Lung (tissue), 12 donors: Measurements from ENCODE around the gene GPX4. TPM values are rescaled to one million over a fixed set of nuclear protein-coding genes. Genes with fewer than 3 reads are reported as not detected.

Experiments
- ATAC-seq: fragments of 200-7000 bp; cut with Tn5 transposase; one replicate; pipeline ENCODE4 v1.9.1; 2020; ENCODE audit warnings: moderate number of reproducible peaks; ENCODE audit not compliant: insufficient read depth, low FRiP score
- DNase-seq, 3 donors: peaks; one replicate each; pipeline ENCODE4 v3.0.0-alpha.2; 2013 to 2017
- H3K27ac ChIP-seq, 2 donors: one replicate each; pipeline ENCODE4 v1.5.1; 2013; ENCODE audit warnings: mild to moderate bottlenecking in 2 of 2, moderate library complexity in 2 of 2, control low read depth in 1 of 2, inconsistent platforms in 1 of 2, low read depth in 1 of 2, low read length in 1 of 2
- H3K27me3 ChIP-seq, 3 donors: one replicate each; pipeline ENCODE4 v1.5.1; 2013; ENCODE audit warnings: low read length in 2 of 3; ENCODE audit not compliant: control insufficient read depth in 3 of 3, insufficient read depth in 3 of 3
- H3K36me3 ChIP-seq, 4 donors: one replicate each; pipeline ENCODE4 v1.5.1; 2013; ENCODE audit warnings: low read length in 4 of 4, mild to moderate bottlenecking in 1 of 4, moderate library complexity in 1 of 4; ENCODE audit not compliant: control insufficient read depth in 4 of 4, insufficient read depth in 4 of 4
- H3K4me1 ChIP-seq, 5 donors: one replicate each; pipeline ENCODE4 v1.5.1; 2013; ENCODE audit warnings: low read length in 5 of 5, mild to moderate bottlenecking in 2 of 5, moderate library complexity in 1 of 5; ENCODE audit not compliant: control insufficient read depth in 5 of 5, insufficient read depth in 5 of 5
- H3K4me3 ChIP-seq: one replicate; pipeline ENCODE4 v1.5.1; 2013; ENCODE audit warnings: mild to moderate bottlenecking, control low read depth, moderate library complexity
- H3K9ac ChIP-seq, 2 donors: one replicate each; pipeline ENCODE4 v1.5.1; 2013; ENCODE audit warnings: low read length in 2 of 2, control low read depth in 1 of 2; ENCODE audit not compliant: insufficient read depth in 1 of 2
- H3K9me3 ChIP-seq, 4 donors: one replicate each; pipeline ENCODE4 v1.5.1; 2013; ENCODE audit warnings: low read length in 3 of 4, mild to moderate bottlenecking in 1 of 4, moderate library complexity in 1 of 4; ENCODE audit not compliant: control insufficient read depth in 4 of 4, insufficient read depth in 3 of 4
- WGBS, 2 donors: extraction: QIAGEN DNeasy Blood & Tissue Kit; methylation state at CpG; one replicate each; pipeline ENCODE4 v1.1.7; 2013; 5-methylcytosine and 5-hydroxymethylcytosine counted together
- polyA plus RNA-seq, 2 donors: library from polyadenylated mRNA; stranded (reverse); fragments of 200-250 nt; gene quantifications; one replicate each; pipeline ENCODE4 v1.2.1, GENCODE V29; 2013
- total RNA-seq, 2 donors: library from RNA; depleted of rRNA in 1 of 2; stranded (reverse); fragments of >200 nt in 1 of 2; gene quantifications; one replicate each; pipeline ENCODE4 v1.2.1, GENCODE V29; 2014 to 2021
- TF ChIP-seq, protein P1 (sequence below): IDR thresholded peaks from 2 replicates; pipeline ENCODE4 v1.5.1; 2012; ENCODE audit warnings: mild to moderate bottlenecking; ENCODE audit errors: control extremely low read depth, extremely low read depth
- donor health status: control.
- donor health status: control.
- donor health status: Bipolar disorder and iron deficiency.
- donor health status: healthy.
- donor health status: DM: yes; HTN: yes; CAD: no.

GPX4 gene
- total and polyA plus RNA-seq, 4 donors: 91.6 to 1,031 (median 466) TPM

DNA sequence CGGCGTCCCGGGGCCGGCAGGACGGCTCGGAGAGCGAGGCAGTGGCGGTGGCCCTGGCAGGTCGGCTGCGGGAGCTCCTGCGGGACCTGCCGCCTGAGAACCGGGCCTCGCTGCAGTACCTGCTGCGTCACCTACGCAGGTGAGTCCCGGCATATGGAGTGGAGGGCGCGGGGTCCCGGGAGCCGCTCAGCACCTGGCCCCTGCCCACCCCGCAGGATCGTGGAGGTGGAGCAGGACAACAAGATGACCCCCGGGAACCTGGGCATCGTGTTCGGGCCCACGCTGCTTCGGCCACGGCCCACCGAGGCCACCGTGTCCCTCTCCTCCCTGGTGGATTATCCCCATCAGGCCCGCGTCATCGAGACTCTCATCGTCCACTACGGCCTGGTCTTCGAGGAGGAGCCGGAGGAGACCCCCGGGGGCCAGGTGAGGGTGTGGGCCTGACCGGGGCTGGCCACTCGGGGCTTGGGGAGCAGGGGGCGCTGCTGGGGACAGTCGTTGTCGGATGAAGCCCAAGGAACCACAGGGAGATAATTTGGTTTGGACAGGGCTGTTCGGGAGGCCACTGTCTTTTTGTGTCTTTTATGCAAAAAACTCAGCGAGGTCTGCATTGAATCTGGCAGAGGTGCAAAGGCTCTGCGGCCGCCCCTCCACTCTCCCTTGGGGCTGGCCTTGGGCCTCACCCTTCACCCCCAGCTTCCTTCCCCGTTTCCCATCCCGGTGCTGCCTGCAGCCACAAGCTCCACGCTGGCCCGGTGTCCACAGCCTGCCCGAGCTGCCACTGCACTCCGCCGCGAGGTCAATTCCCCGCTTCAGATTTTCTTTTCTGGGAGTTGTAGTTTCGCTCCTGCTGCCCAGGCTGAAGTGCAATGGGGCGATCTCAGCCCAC is 20.6 kb upstream of the GPX4 start:
- H3K9me3 ChIP-seq: no peaks in the 10 kb centered on the region
- no peak overlapping the region for H3K4me3 ChIP-seq
- WGBS, 2 donors: 84 to 90% methylated on average over 59 of the region's 59 CpGs
- ATAC-seq (no peak), DNase-seq (no peak)
- H3K9ac ChIP-seq: no peak overlapping the region
- H3K4me1 ChIP-seq: peaks cover 0 to 11% (median 0%) of the 10 kb centered on the region in 5 donors
- H3K36me3 ChIP-seq: peaks cover 0 to 71% (median 0%) of the 10 kb centered on the region in 4 donors
- TF ChIP-seq, protein P1, sequence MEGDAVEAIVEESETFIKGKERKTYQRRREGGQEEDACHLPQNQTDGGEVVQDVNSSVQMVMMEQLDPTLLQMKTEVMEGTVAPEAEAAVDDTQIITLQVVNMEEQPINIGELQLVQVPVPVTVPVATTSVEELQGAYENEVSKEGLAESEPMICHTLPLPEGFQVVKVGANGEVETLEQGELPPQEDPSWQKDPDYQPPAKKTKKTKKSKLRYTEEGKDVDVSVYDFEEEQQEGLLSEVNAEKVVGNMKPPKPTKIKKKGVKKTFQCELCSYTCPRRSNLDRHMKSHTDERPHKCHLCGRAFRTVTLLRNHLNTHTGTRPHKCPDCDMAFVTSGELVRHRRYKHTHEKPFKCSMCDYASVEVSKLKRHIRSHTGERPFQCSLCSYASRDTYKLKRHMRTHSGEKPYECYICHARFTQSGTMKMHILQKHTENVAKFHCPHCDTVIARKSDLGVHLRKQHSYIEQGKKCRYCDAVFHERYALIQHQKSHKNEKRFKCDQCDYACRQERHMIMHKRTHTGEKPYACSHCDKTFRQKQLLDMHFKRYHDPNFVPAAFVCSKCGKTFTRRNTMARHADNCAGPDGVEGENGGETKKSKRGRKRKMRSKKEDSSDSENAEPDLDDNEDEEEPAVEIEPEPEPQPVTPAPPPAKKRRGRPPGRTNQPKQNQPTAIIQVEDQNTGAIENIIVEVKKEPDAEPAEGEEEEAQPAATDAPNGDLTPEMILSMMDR: no peak
- no peak overlapping the region for H3K27ac ChIP-seq
- no peaks in the 10 kb centered on the region for H3K27me3 ChIP-seq

DNA sequence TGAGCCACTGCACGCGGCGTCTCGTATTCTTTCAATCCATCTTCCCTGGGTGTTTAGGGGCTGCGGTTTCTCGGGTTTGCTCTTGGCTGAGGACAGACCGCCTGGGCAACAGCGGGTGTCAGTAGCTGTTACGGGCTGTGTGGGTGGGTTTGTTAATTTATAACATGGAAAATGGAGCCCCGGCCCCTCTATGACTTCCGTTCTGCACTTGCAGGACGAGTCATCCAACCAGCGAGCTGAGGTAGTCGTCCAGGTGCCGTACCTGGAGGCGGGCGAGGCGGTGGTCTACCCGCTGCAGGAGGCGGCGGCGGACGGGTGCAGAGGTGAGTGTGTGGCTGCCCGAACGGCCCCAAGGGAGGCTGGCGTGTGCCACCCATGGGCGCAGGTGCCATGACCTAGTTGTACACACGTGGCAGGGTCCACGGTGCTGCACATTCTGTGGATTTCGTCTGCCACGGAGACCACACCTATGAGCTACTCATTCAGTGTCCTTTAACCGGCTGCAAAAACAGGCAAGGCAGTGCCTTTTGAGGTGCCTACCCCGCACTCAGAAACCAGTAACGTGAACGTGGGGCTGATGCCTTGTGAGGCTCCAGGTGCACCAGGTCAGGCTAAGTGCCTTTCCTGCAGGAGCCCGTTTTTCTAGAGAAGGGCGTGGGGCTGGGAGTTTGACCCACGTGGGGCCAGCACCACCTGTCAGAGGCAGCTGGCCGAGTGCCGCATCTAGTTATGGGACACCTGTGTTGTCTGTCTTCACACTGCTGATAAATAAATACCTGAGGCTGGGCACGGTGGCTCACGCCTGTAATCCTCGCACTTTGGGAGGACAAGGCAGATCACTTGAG is 19.5 kb upstream of the GPX4 start:
- H3K27me3 ChIP-seq: no peaks in the 10 kb centered on the region
- H3K36me3 ChIP-seq: peaks cover 0 to 82% (median under 1%) of the 10 kb centered on the region in 4 donors
- no peaks in the 10 kb centered on the region for H3K9me3 ChIP-seq
- no peak for DNase-seq
- no peak overlapping the region for H3K4me3 ChIP-seq
- ATAC-seq: no peak
- H3K4me1 ChIP-seq: peaks cover 0 to 12% (median 0%) of the 10 kb centered on the region in 5 donors
- no peak overlapping the region for H3K27ac ChIP-seq
- TF ChIP-seq, protein P1: no peak
- 84 to 91% methylated on average over 43 of the region's 43 CpGs for WGBS, 2 donors
- no peak overlapping the region for H3K9ac ChIP-seq

DNA sequence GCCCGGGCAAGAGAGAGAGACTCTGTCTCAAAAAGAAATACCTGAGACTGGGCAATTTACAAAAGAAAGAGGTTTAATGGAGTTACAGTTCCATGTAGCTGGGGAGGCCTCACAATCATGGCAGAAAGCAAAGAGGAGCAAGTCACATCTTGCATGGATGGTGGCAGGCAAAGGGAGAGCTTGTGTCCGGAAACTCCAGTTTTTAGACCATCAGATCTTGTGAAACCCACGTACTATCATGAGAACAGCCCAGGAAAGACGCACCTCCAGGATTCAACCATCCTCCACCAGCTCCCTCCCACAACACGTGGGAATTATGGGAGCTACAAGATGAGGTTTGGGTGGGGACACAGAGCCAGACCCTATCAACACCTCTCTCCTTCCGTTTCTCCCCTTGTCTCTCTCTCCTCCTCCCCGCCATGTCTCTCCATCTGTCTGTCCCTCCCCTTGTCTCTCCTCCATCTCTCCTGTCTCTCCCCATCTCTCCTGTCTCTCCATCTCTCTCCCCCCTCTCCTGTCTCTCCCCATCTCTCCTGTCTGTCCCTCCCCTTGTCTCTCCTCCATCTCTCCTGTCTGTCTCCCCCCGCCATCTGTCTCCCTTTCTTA is 18.6 kb upstream of the GPX4 start:
- H3K9me3 ChIP-seq: no peaks in the 10 kb centered on the region
- TF ChIP-seq, protein P1: no peak
- no peak overlapping the region for H3K27ac ChIP-seq
- ATAC-seq (no peak), DNase-seq (no peak)
- peaks cover 0 to 82% (median 2%) of the 10 kb centered on the region in 4 donors for H3K36me3 ChIP-seq
- no peaks in the 10 kb centered on the region for H3K27me3 ChIP-seq
- WGBS, 2 donors: 76 to 84% methylated on average over 8 of the region's 8 CpGs
- peaks cover 0 to 12% (median 0%) of the 10 kb centered on the region in 5 donors for H3K4me1 ChIP-seq
- H3K9ac ChIP-seq: no peak overlapping the region
- H3K4me3 ChIP-seq: no peak overlapping the region
